Upper lobe of left lung (tissue), 6 donors: ENCODE data around the gene AADACL2. TPM values are rescaled to one million over a fixed set of nuclear protein-coding genes. Genes with fewer than 3 reads are reported as not detected.

ENCODE experiments used
- ATAC-seq, 2 donors: fragments of 200-7000 bp; cut with Tn5 transposase; one replicate each; pipeline ENCODE4 v1.9.1; 2022; ENCODE audit warnings: mild to moderate bottlenecking in 2 of 2, moderate library complexity in 2 of 2; ENCODE audit not compliant: low FRiP score in 2 of 2
- DNase-seq, 2 donors: peaks; one replicate each; pipeline ENCODE4 v3.0.0-alpha.2; 2019 to 2020
- H3K27ac ChIP-seq, 4 donors: fragments of 200-600 bp; sonication (generic); one replicate each; pipeline ENCODE4 v1.5.1; 2016 to 2019
- H3K27me3 ChIP-seq, 4 donors: fragments of 200-600 bp; sonication (generic); one replicate each; pipeline ENCODE4 v1.5.1; 2017 to 2019
- H3K36me3 ChIP-seq, 4 donors: fragments of 200-600 bp; sonication (generic); one replicate each; pipeline ENCODE4 v1.5.1; 2016 to 2019
- H3K4me1 ChIP-seq, 4 donors: fragments of 200-600 bp; sonication (generic); one replicate each; pipeline ENCODE4 v1.5.1; 2018 to 2019
- H3K4me3 ChIP-seq, 4 donors: fragments of 200-600 bp; sonication (generic); one replicate each; pipeline ENCODE4 v1.5.1; 2017 to 2019; ENCODE audit warnings: mild to moderate bottlenecking in 2 of 4, moderate library complexity in 1 of 4
- H3K9me3 ChIP-seq, 4 donors: fragments of 200-600 bp; sonication (generic); one replicate each; pipeline ENCODE4 v1.5.1; 2018 to 2019
- EP300 ChIP-seq, 4 donors: sonication (generic); formaldehyde crosslinking; IDR thresholded peaks; one replicate each; pipeline ENCODE4 v1.5.1; 2017; ENCODE audit warnings: antibody characterized with exemption in 4 of 4, control low read depth in 2 of 4
- POLR2A ChIP-seq, 4 donors: fragments of 450-650 bp; IDR thresholded peaks; one replicate each; pipeline ENCODE4 v1.5.1; 2016 to 2017; ENCODE audit warnings: antibody characterized with exemption in 4 of 4, mild to moderate bottlenecking in 2 of 4
- POLR2AphosphoS5 ChIP-seq, 2 donors: sonication (generic); formaldehyde crosslinking; IDR thresholded peaks; one replicate each; pipeline ENCODE4 v1.5.1; 2017; ENCODE audit warnings: antibody characterized with exemption in 2 of 2
- WGBS, 2 donors: methylation state at CpG; one replicate each; pipeline ENCODE4 v1.1.5; 2017 to 2018; 5-methylcytosine and 5-hydroxymethylcytosine counted together
- total RNA-seq, 6 donors: library from RNA; depleted of rRNA in 4 of 6; stranded (reverse); fragments of >200 nt in 4 of 6; gene quantifications; one replicate each; pipeline versions ENCODE4 v1.1.0 to v1.2.1, GENCODE V29; 2016 to 2021
- TF ChIP-seq, protein P1 (sequence below), 6 experiments: fragments of 450-650 bp in 4 of 6; fragments of 200-600 bp in 2 of 6; sonication (generic) in 2 of 6; IDR thresholded peaks; one replicate each; pipeline ENCODE4 v1.5.1; 2016 to 2019; ENCODE audit warnings: antibody characterized with exemption in 6 of 6
- donor health status: DM: no; HTN: no; CAD: no; lungs with moderate emphysema.
- donor health status: DM: no; HTN: yes; CAD: no; lungs with severe emphysema.

The AADACL2 gene
- total RNA-seq, 6 donors from 2014 or later: 1.6 TPM; not detected in 5

DNA sequence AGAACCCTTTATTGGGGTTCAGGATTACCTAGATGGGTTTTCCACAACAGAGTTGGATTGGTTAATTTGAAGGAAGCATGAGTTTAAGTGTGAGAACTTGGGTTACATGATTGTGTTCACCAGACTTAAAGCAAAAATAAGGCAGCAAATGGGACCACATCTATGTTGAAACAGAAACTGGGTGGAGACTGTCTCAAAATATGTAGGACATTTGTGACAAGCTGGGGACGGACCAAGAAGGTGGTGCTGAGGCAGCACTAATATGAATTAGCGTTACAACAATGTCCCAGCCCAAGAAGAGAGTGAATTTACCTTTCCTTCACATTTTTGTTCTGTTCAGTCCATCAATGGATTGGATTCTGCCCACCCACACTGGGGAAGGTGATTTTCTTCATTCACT, 866 bp upstream of the AADACL2 start:
- no peaks in the 10 kb centered on the region for H3K27me3 ChIP-seq
- no peak overlapping the region for H3K27ac ChIP-seq
- H3K4me1 ChIP-seq: no peaks in the 10 kb centered on the region
- no peaks in the 10 kb centered on the region for H3K9me3 ChIP-seq
- DNase-seq (no peak), ATAC-seq (no peak)
- 86 to 94% methylated on average over 2 of the region's 2 CpGs for WGBS, 2 donors
- no peak overlapping the region for H3K4me3 ChIP-seq
- no peaks in the 10 kb centered on the region for H3K36me3 ChIP-seq
- TF ChIP-seq POLR2AphosphoS5 (IDR thresholded peaks at IDR 0.05): no peak
- no peak for TF ChIP-seq POLR2A (IDR thresholded peaks at IDR 0.05)
- TF ChIP-seq EP300 (IDR thresholded peaks at IDR 0.05): no peak
- TF ChIP-seq, protein P1, sequence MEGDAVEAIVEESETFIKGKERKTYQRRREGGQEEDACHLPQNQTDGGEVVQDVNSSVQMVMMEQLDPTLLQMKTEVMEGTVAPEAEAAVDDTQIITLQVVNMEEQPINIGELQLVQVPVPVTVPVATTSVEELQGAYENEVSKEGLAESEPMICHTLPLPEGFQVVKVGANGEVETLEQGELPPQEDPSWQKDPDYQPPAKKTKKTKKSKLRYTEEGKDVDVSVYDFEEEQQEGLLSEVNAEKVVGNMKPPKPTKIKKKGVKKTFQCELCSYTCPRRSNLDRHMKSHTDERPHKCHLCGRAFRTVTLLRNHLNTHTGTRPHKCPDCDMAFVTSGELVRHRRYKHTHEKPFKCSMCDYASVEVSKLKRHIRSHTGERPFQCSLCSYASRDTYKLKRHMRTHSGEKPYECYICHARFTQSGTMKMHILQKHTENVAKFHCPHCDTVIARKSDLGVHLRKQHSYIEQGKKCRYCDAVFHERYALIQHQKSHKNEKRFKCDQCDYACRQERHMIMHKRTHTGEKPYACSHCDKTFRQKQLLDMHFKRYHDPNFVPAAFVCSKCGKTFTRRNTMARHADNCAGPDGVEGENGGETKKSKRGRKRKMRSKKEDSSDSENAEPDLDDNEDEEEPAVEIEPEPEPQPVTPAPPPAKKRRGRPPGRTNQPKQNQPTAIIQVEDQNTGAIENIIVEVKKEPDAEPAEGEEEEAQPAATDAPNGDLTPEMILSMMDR (IDR thresholded peaks at IDR 0.05): no peak

- H3K27ac ChIP-seq: no peak overlapping the region
- DNase-seq (no peak), ATAC-seq (no peak)
- H3K4me1 ChIP-seq: no peaks in the 10 kb centered on the region
- H3K36me3 ChIP-seq: no peaks in the 10 kb centered on the region
- H3K4me3 ChIP-seq: no peak overlapping the region
- no peak for TF ChIP-seq POLR2A (IDR thresholded peaks at IDR 0.05)
- TF ChIP-seq, protein P1 (IDR thresholded peaks at IDR 0.05): no peak
- no peak for TF ChIP-seq POLR2AphosphoS5 (IDR thresholded peaks at IDR 0.05)
- TF ChIP-seq EP300 (IDR thresholded peaks at IDR 0.05): no peak
- 59 to 81% methylated on average over 4 of the region's 4 CpGs for WGBS, 2 donors
- H3K9me3 ChIP-seq: no peaks in the 10 kb centered on the region
- H3K27me3 ChIP-seq: no peaks in the 10 kb centered on the region
Measured at GRCh38 chr3:151740581-151740980, 6.9 kb downstream of the AADACL2 start.

DNA sequence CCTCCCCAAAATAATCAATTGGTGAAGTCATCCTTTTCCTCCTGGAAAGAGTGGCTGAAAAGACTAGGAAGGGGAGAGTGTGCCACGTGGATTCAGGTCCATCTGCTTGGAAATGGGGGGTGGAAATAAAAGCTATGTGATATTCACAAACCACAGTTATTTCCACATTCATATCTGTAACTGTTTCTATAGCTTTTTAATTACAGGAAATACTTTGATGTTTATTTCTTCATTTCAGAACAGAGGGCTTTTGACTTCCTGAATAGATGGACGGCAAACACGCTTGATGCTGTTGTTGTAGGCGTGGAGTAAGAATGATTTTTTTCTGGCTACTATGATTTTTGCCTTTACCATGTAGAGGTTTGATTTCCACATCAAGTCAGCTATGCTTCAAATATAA, 10.1 kb downstream of the AADACL2 start:
- Histone ChIP-seq H3K27me3 (no peaks in the 10 kb centered on the region), H3K9me3 (no peaks in the 10 kb centered on the region), H3K36me3 (no peaks in the 10 kb centered on the region), H3K27ac (no peak overlapping the region), H3K4me1 (no peaks in the 10 kb centered on the region), H3K4me3 (no peak overlapping the region)
- 27 to 36% methylated on average over 4 of the region's 4 CpGs for WGBS, 2 donors
- TF ChIP-seq EP300 (IDR thresholded peaks at IDR 0.05): no peak
- TF ChIP-seq, protein P1 (IDR thresholded peaks at IDR 0.05): no peak
- no peak for TF ChIP-seq POLR2AphosphoS5 (IDR thresholded peaks at IDR 0.05)
- no peak for TF ChIP-seq POLR2A (IDR thresholded peaks at IDR 0.05)
- ATAC-seq (no peak), DNase-seq (no peak)

DNA sequence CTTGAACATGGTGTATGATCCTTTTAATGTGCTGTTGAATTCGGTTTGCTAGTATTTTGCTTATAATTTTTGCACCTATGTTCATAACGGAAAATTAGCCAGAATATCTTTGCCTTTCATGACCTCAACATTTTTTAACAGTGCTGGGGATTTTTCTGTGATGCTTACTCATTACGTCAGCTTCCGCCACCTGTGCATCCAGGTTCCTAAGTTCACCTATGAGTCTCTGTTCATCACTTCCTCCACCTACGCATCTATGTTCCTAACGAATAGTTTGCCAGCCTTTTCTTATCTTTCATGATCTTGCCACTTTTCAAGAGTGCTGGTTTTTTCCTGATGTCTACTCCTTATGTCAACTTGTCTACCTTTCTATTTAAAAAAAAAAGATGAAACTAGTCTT, 16.5 kb downstream of the AADACL2 start:
- Histone ChIP-seq H3K27me3 (no peaks in the 10 kb centered on the region), H3K4me1 (peaks cover 0 to 8% (median 4%) of the 10 kb centered on the region in 4 donors), H3K36me3 (no peaks in the 10 kb centered on the region), H3K27ac (no peak overlapping the region), H3K9me3 (no peaks in the 10 kb centered on the region), H3K4me3 (no peak overlapping the region)
- WGBS, 2 donors: 78 to 82% methylated on average over 6 of the region's 6 CpGs
- no peak for DNase-seq
- no peak for TF ChIP-seq POLR2AphosphoS5 (IDR thresholded peaks at IDR 0.05)
- no peak for TF ChIP-seq EP300 (IDR thresholded peaks at IDR 0.05)
- TF ChIP-seq POLR2A (IDR thresholded peaks at IDR 0.05): no peak
- TF ChIP-seq, protein P1 (IDR thresholded peaks at IDR 0.05): no peak
- ATAC-seq: no peak

- ATAC-seq (no peak), DNase-seq (no peak)
- Histone ChIP-seq H3K27ac (no peak overlapping the region), H3K27me3 (no peaks in the 10 kb centered on the region), H3K4me1 (peaks cover 0 to 8% (median 4%) of the 10 kb centered on the region in 4 donors), H3K9me3 (no peaks in the 10 kb centered on the region), H3K4me3 (no peak overlapping the region), H3K36me3 (no peaks in the 10 kb centered on the region)
- TF ChIP-seq, protein P1 (IDR thresholded peaks at IDR 0.05): no peak
- TF ChIP-seq POLR2AphosphoS5 (IDR thresholded peaks at IDR 0.05) (no peak), POLR2A (IDR thresholded peaks at IDR 0.05) (no peak), EP300 (IDR thresholded peaks at IDR 0.05) (no peak)
- 71 to 83% methylated on average over 2 of the region's 2 CpGs for WGBS, 2 donors
Measured at GRCh38 chr3:151750678-151751077, 17.0 kb downstream of the AADACL2 start.
